Left ventricle myocardium inferior (tissue), 1 donor: ENCODE results near the gene DAZAP1. TPM values are rescaled to one million over a fixed set of nuclear protein-coding genes. Genes with fewer than 3 reads are reported as not detected.
A peak's percentile ranks its signal among the peaks of the same experiment; 100 is the strongest.
"Not testable (repeated sequence)": the region's sequence is repeated elsewhere in the genome, so short reads cannot be mapped to it uniquely, and the experiment has no call there.

Source experiments
- DNase-seq: peaks from one replicate; pipeline ENCODE4 v3.0.0-alpha.2; 2020
- H3K27ac ChIP-seq: fragments of 200-600 bp; replicated peaks from 2 replicates; pipeline ENCODE4 v1.8.0; 2021
- H3K27me3 ChIP-seq: fragments of 200-600 bp; 2 replicates; pipeline ENCODE4 v1.8.0; 2021; ENCODE audit warnings: low read depth
- H3K36me3 ChIP-seq: fragments of 200-600 bp; 2 replicates; pipeline ENCODE4 v1.8.0; 2021
- H3K4me1 ChIP-seq: fragments of 200-600 bp; 2 replicates; pipeline ENCODE4 v1.8.0; 2021
- H3K4me3 ChIP-seq: fragments of 200-600 bp; 2 replicates; pipeline ENCODE4 v1.8.0; 2021; ENCODE audit warnings: mild to moderate bottlenecking, moderate library complexity
- H3K9me3 ChIP-seq: fragments of 200-600 bp; replicated peaks from 2 replicates; pipeline ENCODE4 v1.8.0; 2021
- intact Hi-C: fragments of 100-400 bp; cut with micrococcal nuclease; formaldehyde crosslinking; loops from one replicate; pipeline ENCODE4 v1.11.0; 2022
- total RNA-seq: library from RNA; stranded (reverse); fragmentation: NEBNext Ultra II Directional; extraction: Animal tissue kit (Norgen Biotek cat#: 25700); gene quantifications from one replicate; pipeline ENCODE4 v1.2.1, GENCODE V29; 2021
- TF ChIP-seq, protein P1 (sequence below): fragments of 200-600 bp; IDR thresholded peaks from 2 replicates; pipeline ENCODE4 v1.8.0; 2021; ENCODE audit warnings: antibody characterized with exemption, mild to moderate bottlenecking, borderline replicate concordance
- donor health status: DM: no; HTN: yes; CAD: no; lungs with severe emphysema.

DAZAP1 gene
- total RNA-seq, 1 donor from 2014 or later, result 81.8 TPM

DNA sequence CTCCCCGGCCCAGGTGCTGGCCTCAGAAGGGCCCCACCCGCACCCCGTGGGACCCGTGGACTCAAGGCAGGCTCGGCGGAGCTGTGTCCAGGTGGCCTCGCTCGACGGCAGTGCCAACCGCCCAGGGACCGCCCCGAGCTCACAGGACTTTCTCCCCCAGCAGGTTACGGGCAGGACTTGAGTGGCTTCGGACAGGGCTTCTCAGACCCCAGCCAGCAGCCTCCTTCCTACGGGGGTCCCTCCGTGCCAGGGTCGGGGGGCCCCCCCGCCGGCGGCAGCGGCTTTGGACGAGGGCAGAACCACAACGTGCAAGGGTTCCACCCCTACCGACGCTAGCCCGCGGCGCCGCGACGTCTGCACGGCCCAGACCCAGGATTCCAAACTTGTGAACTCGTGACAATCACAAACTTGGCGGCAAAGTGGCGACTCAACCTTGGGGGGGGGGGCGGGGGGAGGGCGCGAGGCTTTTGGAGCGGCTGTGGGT lies 27.2 kb downstream of the DAZAP1 start:
- intact Hi-C loops, result no loop called here
- Histone ChIP-seq H3K36me3 (peaks cover 64% of the 10 kb centered on the region), H3K27ac (no peak overlapping the region), H3K4me3 (no peak overlapping the region), H3K27me3 (no peaks in the 10 kb centered on the region), H3K4me1 (peaks cover 34% of the 10 kb centered on the region), H3K9me3 (no peaks in the 10 kb centered on the region)
- no peak for DNase-seq
- TF ChIP-seq, protein P1, sequence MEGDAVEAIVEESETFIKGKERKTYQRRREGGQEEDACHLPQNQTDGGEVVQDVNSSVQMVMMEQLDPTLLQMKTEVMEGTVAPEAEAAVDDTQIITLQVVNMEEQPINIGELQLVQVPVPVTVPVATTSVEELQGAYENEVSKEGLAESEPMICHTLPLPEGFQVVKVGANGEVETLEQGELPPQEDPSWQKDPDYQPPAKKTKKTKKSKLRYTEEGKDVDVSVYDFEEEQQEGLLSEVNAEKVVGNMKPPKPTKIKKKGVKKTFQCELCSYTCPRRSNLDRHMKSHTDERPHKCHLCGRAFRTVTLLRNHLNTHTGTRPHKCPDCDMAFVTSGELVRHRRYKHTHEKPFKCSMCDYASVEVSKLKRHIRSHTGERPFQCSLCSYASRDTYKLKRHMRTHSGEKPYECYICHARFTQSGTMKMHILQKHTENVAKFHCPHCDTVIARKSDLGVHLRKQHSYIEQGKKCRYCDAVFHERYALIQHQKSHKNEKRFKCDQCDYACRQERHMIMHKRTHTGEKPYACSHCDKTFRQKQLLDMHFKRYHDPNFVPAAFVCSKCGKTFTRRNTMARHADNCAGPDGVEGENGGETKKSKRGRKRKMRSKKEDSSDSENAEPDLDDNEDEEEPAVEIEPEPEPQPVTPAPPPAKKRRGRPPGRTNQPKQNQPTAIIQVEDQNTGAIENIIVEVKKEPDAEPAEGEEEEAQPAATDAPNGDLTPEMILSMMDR, result no peak

DNA sequence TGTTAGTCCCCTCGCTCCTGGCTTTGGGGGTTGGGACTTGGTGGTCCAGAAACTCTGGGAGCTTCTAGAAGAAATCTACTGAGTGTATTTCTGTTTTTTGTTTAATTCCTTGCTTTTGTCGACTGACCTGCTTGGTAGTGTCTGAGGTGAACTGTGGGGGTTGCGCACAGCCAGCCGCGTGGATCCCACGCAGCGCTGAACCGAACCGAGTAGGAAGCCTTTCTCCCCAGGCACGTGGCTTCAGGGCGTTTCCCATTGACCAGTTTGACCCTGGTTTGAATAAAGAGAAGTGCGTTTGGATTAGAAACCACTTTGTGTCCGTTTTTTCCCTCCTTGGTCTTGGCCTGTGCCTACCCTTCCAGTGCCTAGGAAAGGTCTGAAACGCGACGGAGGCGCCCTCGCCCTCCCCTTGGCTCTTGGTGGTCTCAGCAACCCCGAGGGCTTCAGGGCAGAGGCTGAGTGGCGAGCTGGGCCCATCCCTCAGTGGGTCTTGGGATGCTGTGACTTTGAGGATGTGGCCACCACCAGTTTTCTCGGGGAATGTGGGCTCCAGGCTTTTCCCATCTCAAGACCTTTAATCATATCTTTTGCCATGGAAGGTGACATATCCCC lies 28.1 kb downstream of the DAZAP1 start:
- H3K4me1 ChIP-seq, result peaks cover 37% of the 10 kb centered on the region
- H3K27me3 ChIP-seq, result no peaks in the 10 kb centered on the region
- H3K4me3 ChIP-seq, result no peak overlapping the region
- TF ChIP-seq, protein P1, result no peak
- peaks cover 64% of the 10 kb centered on the region for H3K36me3 ChIP-seq
- H3K9me3 ChIP-seq, result no peaks in the 10 kb centered on the region
- intact Hi-C loops, result no loop called here
- H3K27ac ChIP-seq, result no peak overlapping the region
- DNase-seq, result no peak

DNA sequence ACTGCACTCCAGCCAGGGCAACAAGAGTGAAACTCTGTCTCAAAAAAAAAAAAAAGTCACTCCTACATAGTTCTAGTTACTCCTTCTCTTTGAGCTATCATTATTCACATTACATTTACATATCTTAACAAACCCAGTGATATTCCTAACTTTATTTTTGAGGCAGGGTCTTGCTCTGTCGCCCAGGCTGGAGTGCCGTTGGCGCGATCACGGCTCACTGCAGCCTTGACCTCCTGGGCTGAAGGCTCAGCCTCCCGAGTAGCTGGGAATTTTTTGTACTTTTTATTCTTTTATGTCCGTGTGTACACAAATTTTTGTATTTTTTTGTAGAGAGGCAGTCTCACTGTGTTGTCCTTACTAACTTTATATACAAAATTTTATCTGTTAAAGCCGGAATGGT lies 30.2 kb downstream of the DAZAP1 start:
- no peak for DNase-seq
- intact Hi-C loops, result no loop called here
- peak overlapping the region; percentile 85 for H3K27ac ChIP-seq

DNA sequence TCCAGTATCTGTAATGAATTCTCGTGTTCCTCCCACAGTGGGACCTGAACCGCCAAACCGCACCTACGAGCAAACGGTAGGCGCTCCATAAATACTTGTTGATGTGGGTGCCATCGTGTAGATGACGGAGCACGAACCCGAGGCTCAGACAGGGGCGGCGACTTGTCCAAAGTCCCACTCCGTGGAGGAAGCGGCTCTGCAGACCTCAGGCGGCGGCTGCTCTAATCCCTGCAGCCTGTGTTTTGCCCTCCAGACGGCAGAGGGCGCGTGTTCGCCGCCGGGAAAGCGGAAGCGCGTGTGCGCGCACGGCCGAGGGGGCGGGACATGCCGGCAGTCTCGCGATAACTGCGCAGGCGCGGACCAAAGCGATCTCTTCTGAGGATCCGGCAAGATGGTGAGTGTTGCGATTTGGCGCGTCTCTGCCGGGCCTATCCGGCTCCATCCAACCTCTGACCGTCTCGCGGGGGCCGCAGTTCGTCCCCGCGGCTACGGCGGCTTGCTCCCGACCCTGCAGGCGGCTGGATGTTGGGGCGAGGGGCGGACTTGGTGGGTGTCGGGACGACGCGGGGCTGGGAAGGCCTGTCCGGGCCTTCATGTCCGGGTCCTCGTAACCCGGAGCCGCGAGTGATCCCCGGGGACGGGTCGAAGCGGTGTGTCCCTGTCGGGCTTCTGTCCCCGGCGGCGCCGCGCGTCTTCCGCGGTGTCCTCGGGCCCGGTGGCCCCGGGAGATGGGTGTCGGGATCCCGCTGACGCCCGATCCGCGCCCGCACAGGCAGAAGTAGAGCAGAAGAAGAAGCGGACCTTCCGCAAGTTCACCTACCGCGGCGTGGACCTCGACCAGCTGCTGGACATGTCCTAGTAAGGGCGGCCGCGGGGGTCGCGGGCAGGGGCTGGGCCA lies 30.9 kb downstream of the DAZAP1 start, which contains the start of gene RPS15:
TSS of gene RPS15 (plus strand) at position 362 of the 898 bp plus-strand sequence. CDS start at position 392, 30 bp downstream.
- TF ChIP-seq, protein P1, result peak; percentile 97
- peak; percentile 95 for DNase-seq
- Histone ChIP-seq H3K9me3 (no peaks in the 10 kb centered on the region), H3K36me3 (peaks cover 62% of the 10 kb centered on the region), H3K4me1 (peaks cover 34% of the 10 kb centered on the region), H3K27me3 (no peaks in the 10 kb centered on the region), H3K27ac (peak within 1 kb of the TSS; percentile 85), H3K4me3 (peak within 1 kb of the TSS; percentile 79)
- intact Hi-C loops, result no loop called here

More for the DNA sequence above, 30.2 kb downstream of the DAZAP1 start:
- TF ChIP-seq, protein P1, result no peak
- Histone ChIP-seq H3K36me3 (peaks cover 64% of the 10 kb centered on the region), H3K27me3 (no peaks in the 10 kb centered on the region), H3K4me1 (peaks cover 34% of the 10 kb centered on the region), H3K9me3 (no peaks in the 10 kb centered on the region), H3K4me3 (peak overlapping the region; percentile 79)

DNA sequence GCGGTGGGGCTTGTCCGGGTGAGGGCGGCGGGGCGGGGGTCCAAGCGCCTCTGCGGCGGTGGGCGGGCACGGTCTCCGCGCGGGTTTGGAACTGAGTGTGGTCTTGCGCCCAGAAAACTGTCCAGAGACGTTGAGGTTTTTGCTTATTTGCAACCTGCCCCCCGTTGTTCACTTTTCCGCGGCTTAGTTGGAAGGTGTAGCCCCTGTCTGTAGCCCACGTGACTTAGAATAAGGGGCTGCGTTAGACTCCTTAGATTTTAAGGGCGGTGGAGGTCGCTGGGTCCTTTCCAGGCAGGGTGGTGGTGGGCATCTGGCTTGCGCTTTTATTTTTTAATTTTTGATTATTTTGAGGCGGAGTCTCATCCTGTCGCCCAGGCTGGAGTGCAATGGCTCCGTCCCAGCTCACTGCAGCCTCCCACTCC lies 31.6 kb downstream of the DAZAP1 start:
- TF ChIP-seq, protein P1, result no peak
- Histone ChIP-seq H3K27ac (peak overlapping the region; percentile 85), H3K36me3 (peaks cover 55% of the 10 kb centered on the region), H3K9me3 (no peaks in the 10 kb centered on the region), H3K4me3 (peak overlapping the region; percentile 79), H3K27me3 (no peaks in the 10 kb centered on the region), H3K4me1 (peaks cover 34% of the 10 kb centered on the region)
- intact Hi-C loops, result no loop called here
- no peak for DNase-seq

DNA sequence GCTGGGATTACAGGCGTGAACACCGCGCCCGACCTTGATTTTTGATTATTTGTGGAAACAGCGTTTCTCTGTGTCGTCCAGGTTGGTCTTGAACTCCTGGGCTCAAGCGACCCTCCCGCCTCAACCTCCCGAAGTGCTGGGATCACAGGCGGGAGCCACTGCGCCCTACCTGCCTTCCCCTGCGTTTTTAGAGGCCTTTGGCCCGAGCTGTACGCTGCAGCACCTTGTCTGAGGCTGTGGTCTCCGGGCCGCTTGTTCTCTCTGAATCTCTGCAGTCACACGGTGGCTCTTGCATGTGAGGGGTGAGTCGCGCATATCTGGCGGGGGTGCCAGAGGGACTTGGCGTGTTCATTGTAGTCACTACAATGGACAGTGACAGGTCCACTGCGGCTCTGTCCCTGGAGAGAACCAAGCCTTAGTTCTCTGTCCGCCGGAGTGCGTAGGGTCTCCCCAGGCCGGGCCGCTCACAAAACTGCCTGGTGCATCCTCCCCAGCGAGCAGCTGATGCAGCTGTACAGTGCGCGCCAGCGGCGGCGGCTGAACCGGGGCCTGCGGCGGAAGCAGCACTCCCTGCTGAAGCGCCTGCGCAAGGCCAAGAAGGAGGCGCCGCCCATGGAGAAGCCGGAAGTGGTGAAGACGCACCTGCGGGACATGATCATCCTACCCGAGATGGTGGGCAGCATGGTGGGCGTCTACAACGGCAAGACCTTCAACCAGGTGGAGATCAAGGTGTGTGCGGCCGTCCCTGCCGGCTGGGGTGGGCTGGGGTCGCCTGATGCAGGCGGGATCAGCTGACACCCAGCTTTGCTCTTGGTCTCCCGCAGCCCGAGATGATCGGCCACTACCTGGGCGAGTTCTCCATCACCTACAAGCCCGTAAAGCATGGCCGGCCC lies 32.4 kb downstream of the DAZAP1 start:
- intact Hi-C loops, DNase-seq, H3K9me3 ChIP-seq, H3K27ac ChIP-seq, H3K27me3 ChIP-seq: not testable (repeated sequence)
- Histone ChIP-seq H3K4me1 (peaks cover 38% of the 10 kb centered on the region), H3K4me3 (peak overlapping the region; percentile 79), H3K36me3 (peaks cover 47% of the 10 kb centered on the region)
